Small intestine (tissue), 7 donors: ENCODE data around the gene KIRREL3. TPM values are rescaled to one million over a fixed set of nuclear protein-coding genes. Genes with fewer than 3 reads are reported as not detected.

Source experiments
- DNase-seq, 2 donors: peaks; one replicate each; pipeline versions ENCODE4 v3.0.0 to v3.0.0-alpha.2; 2013
- FAIRE-seq: peaks from 2 replicates; lab custom pipeline; 2012; peaks lifted over from hg19 to GRCh38; lab: Jason Lieb, UNC
- H3K27ac ChIP-seq, 3 donors: one replicate each; pipeline ENCODE4 v1.5.1; 2013; ENCODE audit warnings: low read length in 2 of 3, mild to moderate bottlenecking in 2 of 3, control low read depth in 1 of 3, inconsistent platforms in 1 of 3, low read depth in 1 of 3, moderate library complexity in 1 of 3
- H3K27me3 ChIP-seq, 3 donors: one replicate each; pipeline ENCODE4 v1.6.1; 2013; ENCODE audit warnings: low read length in 3 of 3, inconsistent platforms in 1 of 3; ENCODE audit not compliant: control insufficient read depth in 3 of 3, insufficient read depth in 3 of 3
- H3K36me3 ChIP-seq, 3 donors: one replicate each; pipeline ENCODE4 v1.6.1; 2013; ENCODE audit warnings: low read length in 3 of 3, inconsistent platforms in 1 of 3, low read depth in 1 of 3, mild to moderate bottlenecking in 1 of 3, moderate library complexity in 1 of 3; ENCODE audit not compliant: control insufficient read depth in 3 of 3, insufficient read depth in 2 of 3
- H3K4me1 ChIP-seq, 3 donors: one replicate each; pipeline ENCODE4 v1.6.1; 2013; ENCODE audit warnings: low read length in 2 of 3, inconsistent platforms in 1 of 3, low read depth in 1 of 3, mild to moderate bottlenecking in 1 of 3, moderate library complexity in 1 of 3; ENCODE audit not compliant: control insufficient read depth in 3 of 3, insufficient read depth in 2 of 3
- H3K4me3 ChIP-seq, 3 donors: one replicate each; pipeline ENCODE4 v1.5.1; 2013; ENCODE audit warnings: low read length in 3 of 3, control low read depth in 1 of 3, inconsistent platforms in 1 of 3, low read depth in 1 of 3, mild to moderate bottlenecking in 1 of 3, moderate library complexity in 1 of 3
- H3K9me3 ChIP-seq, 2 donors: one replicate each; pipeline ENCODE4 v1.6.1; 2013; ENCODE audit warnings: low read depth in 1 of 2, low read length in 1 of 2; ENCODE audit not compliant: control insufficient read depth in 2 of 2, insufficient read depth in 1 of 2
- WGBS, 3 donors: extraction: QIAGEN DNeasy Blood & Tissue Kit; methylation state at CpG; one replicate each; pipeline ENCODE4 v1.1.7; 2013; 5-methylcytosine and 5-hydroxymethylcytosine counted together
- polyA plus RNA-seq, 4 donors: library from polyadenylated mRNA; stranded (reverse) in 3 of 4; unstranded in 1 of 4; fragments of 200-250 nt in 3 of 4; fragments of 120-200 nt in 1 of 4; gene quantifications; one replicate each; pipeline versions ENCODE4 v1.2.1 to v1.2.3, GENCODE V29; 2013
- donor health status: healthy with polysubstance abuse.
- donor health status: control.
- donor health status: control.
- donor health status: Bipolar disorder and iron deficiency.
- donor health status: healthy.

The KIRREL3 gene
- polyA plus RNA-seq, 4 donors = 0.18 to 0.61 TPM; not detected in 2

- Histone ChIP-seq H3K36me3 (no peaks in the 10 kb centered on the region), H3K4me1 (no peaks in the 10 kb centered on the region), H3K4me3 (no peak overlapping the region), H3K9me3 (peaks cover 0 to 4% of the 10 kb centered on the region in 2 donors), H3K27me3 (peaks cover 0 to 20% (median 0%) of the 10 kb centered on the region in 3 donors), H3K27ac (no peak overlapping the region)
- DNase-seq = no peak
- no peak for FAIRE-seq
- 66 to 77% (median 67%) methylated on average over 5 of the region's 5 CpGs for WGBS, 3 donors
These were observed 402.0 kb downstream of the KIRREL3 start for GRCh38 chr11:126598344-126599216.

GRCh38 chr11:126597041-126597440 is 403.5 kb downstream of the KIRREL3 start:
- DNase-seq = no peak
- no peaks in the 10 kb centered on the region for H3K36me3 ChIP-seq
- FAIRE-seq = no peak
- no peak overlapping the region for H3K27ac ChIP-seq
- peaks cover 0 to 4% of the 10 kb centered on the region in 2 donors for H3K9me3 ChIP-seq
- H3K4me1 ChIP-seq = no peaks in the 10 kb centered on the region
- no peak overlapping the region for H3K4me3 ChIP-seq
- peaks cover 0 to 14% (median 0%) of the 10 kb centered on the region in 3 donors for H3K27me3 ChIP-seq
- 64 to 71% (median 66%) methylated on average over 10 of the region's 10 CpGs for WGBS, 3 donors

GRCh38 chr11:126596474-126596873 is 404.1 kb downstream of the KIRREL3 start:
- Histone ChIP-seq H3K27me3 (peaks cover 0 to 9% (median 0%) of the 10 kb centered on the region in 3 donors), H3K4me3 (no peak overlapping the region), H3K27ac (no peak overlapping the region), H3K36me3 (no peaks in the 10 kb centered on the region), H3K4me1 (no peaks in the 10 kb centered on the region), H3K9me3 (peaks cover 0 to 4% of the 10 kb centered on the region in 2 donors)
- 66 to 88% (median 80%) methylated on average over 3 of the region's 3 CpGs for WGBS, 3 donors
- DNase-seq (no peak), FAIRE-seq (no peak)

GRCh38 chr11:126595560-126595959 is 405.0 kb downstream of the KIRREL3 start:
- no peak for DNase-seq
- H3K36me3 ChIP-seq = no peaks in the 10 kb centered on the region
- H3K4me3 ChIP-seq = no peak overlapping the region
- no peak overlapping the region for H3K27ac ChIP-seq
- H3K4me1 ChIP-seq = no peaks in the 10 kb centered on the region
- H3K27me3 ChIP-seq = peaks cover 0 to 9% (median 0%) of the 10 kb centered on the region in 3 donors
- peaks cover 0 to 4% of the 10 kb centered on the region in 2 donors for H3K9me3 ChIP-seq
- no peak for FAIRE-seq
- WGBS, 3 donors = 71 to 86% (median 76%) methylated on average over 3 of the region's 3 CpGs

DNA sequence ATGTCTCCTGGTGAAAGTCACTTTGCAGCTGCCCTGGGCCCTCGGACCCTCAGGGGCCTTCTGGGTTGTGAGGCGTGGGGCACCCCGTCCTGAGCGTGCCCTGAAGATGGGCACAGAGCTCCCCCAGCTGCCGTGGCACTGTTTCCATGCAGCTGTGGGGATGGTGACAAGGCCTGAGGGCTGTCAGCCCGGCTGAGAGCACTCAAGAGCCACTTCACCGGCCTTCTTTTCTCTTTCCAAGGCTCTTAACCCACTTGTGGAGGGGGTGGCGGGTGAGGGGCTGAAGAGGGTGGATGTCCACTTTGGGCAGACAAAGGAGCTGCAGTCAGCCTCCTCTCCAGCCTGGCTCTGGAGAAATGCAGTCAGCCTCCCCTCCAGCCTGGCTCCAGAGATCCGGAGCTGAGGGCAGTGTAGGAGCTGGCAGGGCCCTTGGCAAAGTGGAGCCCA is 405.6 kb downstream of the KIRREL3 start:
- no peaks in the 10 kb centered on the region for H3K36me3 ChIP-seq
- H3K27me3 ChIP-seq = peaks cover 0 to 5% (median 0%) of the 10 kb centered on the region in 3 donors
- H3K4me1 ChIP-seq = no peaks in the 10 kb centered on the region
- FAIRE-seq (no peak), DNase-seq (no peak)
- H3K9me3 ChIP-seq = peaks cover 0 to 4% of the 10 kb centered on the region in 2 donors
- no peak overlapping the region for H3K4me3 ChIP-seq
- WGBS, 3 donors = 65 to 76% (median 70%) methylated on average over 9 of the region's 9 CpGs
- H3K27ac ChIP-seq = no peak overlapping the region

- no peak for DNase-seq
- no peak overlapping the region for H3K4me3 ChIP-seq
- H3K27me3 ChIP-seq = peaks cover 0 to 3% (median 0%) of the 10 kb centered on the region in 3 donors
- no peaks in the 10 kb centered on the region for H3K9me3 ChIP-seq
- WGBS, 3 donors = 66 to 74% (median 73%) methylated on average over 21 of the region's 21 CpGs
- no peak overlapping the region for H3K27ac ChIP-seq
- no peaks in the 10 kb centered on the region for H3K4me1 ChIP-seq
- no peak for FAIRE-seq
- no peaks in the 10 kb centered on the region for H3K36me3 ChIP-seq
These were observed 407.8 kb downstream of the KIRREL3 start for GRCh38 chr11:126592496-126593410.

GRCh38 chr11:126591966-126592489 is 408.5 kb downstream of the KIRREL3 start:
- H3K4me1 ChIP-seq = no peaks in the 10 kb centered on the region
- no peak for FAIRE-seq

GRCh38 chr11:126589492-126589803 is 411.1 kb downstream of the KIRREL3 start:
- WGBS, 3 donors = 82 to 91% (median 88%) methylated on average over 4 of the region's 4 CpGs
- Histone ChIP-seq H3K4me3 (no peak overlapping the region), H3K4me1 (no peaks in the 10 kb centered on the region), H3K36me3 (no peaks in the 10 kb centered on the region), H3K27ac (no peak overlapping the region), H3K9me3 (no peaks in the 10 kb centered on the region), H3K27me3 (peaks cover 0 to 14% (median 0%) of the 10 kb centered on the region in 3 donors)
- FAIRE-seq = no peak
- DNase-seq = no peak

More at GRCh38 chr11:126591966-126592489, 408.5 kb downstream of the KIRREL3 start:
- H3K27ac ChIP-seq = no peak overlapping the region
- H3K36me3 ChIP-seq = no peaks in the 10 kb centered on the region
- WGBS, 3 donors = 62 to 82% (median 66%) methylated on average over 6 of the region's 6 CpGs
- H3K9me3 ChIP-seq = no peaks in the 10 kb centered on the region
- DNase-seq = no peak
- peaks cover 0 to 6% (median 0%) of the 10 kb centered on the region in 3 donors for H3K27me3 ChIP-seq
- no peak overlapping the region for H3K4me3 ChIP-seq
